ENCODE measurements around the gene RBM38. TPM values are rescaled to one million over a fixed set of nuclear protein-coding genes. Genes with fewer than 3 reads are reported as not detected.

RBM38 gene
- total and polyA plus RNA-seq, 2 of the 4 experiments (the other 2 are of a cell fraction): 5.2 to 11.9 TPM

GRCh38 chr20:57353351-57353750 is 37.8 kb upstream of the RBM38 start:
- no TSS peak for BruUV-seq (replicated peaks)
- Histone ChIP-seq H3K14ac (replicated peaks; ENCODE audit: low read depth, low read length) (no peak overlapping the region), H3K36me3 (ENCODE audit: control insufficient read depth, insufficient read depth, low read length) (peaks cover 24% of the 10 kb centered on the region), H2AFZ (replicated peaks; ENCODE audit: low read length, poor library complexity) (no peak overlapping the region), H2AK5ac (ENCODE audit: low read depth, low read length) (no peak overlapping the region), H3K9me1 (ENCODE audit: insufficient read depth, low read length) (0 out of 2 replicates have a peak, but pooled peaks cover 3% of the 10 kb centered on the region), H3K4ac (ENCODE audit: low read depth, low read length) (no peak overlapping the region), H3K4me3 (ENCODE audit: insufficient read depth, low read depth, low read length) (no peak overlapping the region), H2AK9ac (replicated peaks; ENCODE audit: low read depth, low read length, poor library complexity) (no peak overlapping the region), H3K9ac (ENCODE audit: low read depth, low read length) (no peak overlapping the region), H3K9me3 (ENCODE audit: control insufficient read depth, insufficient read depth, low read length) (no peaks in the 10 kb centered on the region), H4K91ac (ENCODE audit: insufficient read depth, low read depth, low read length) (no peak overlapping the region), H3K18ac (ENCODE audit: low read depth, low read length) (no peak overlapping the region), H3K4me2 (ENCODE audit: low read depth, low read length) (no peak overlapping the region), H4K8ac (ENCODE audit: low read depth in 2 of 2, low read length in 2 of 2) (no peak overlapping the region), H3K27ac (ENCODE audit: insufficient read depth, low read length) (no peak overlapping the region), H3K79me1 (ENCODE audit: low read depth in 1 of 2, low read length in 2 of 2) (peaks cover 20 to 31% of the 10 kb centered on the region in 2 experiments), H2BK20ac (ENCODE audit: low read depth, low read length) (no peak overlapping the region), H2BK120ac (ENCODE audit: low read depth, low read length) (no peak overlapping the region), H4K5ac (ENCODE audit: low read depth, low read length) (no peak overlapping the region), H2BK5ac (ENCODE audit: low read depth, low read length, poor library complexity, severe bottlenecking) (no peak overlapping the region), H3K27me3 (ENCODE audit: control insufficient read depth, insufficient read depth, low read length) (no peaks in the 10 kb centered on the region), H3K4me1 (ENCODE audit: control insufficient read depth, insufficient read depth, low read length) (peaks cover 3% of the 10 kb centered on the region; the same call in 1 of the 2 replicates), H3K56ac (ENCODE audit: extremely low read depth, insufficient read depth, low read length) (no peak overlapping the region), H4K20me1 (ENCODE audit: insufficient read depth, low read length) (peaks cover 14% of the 10 kb centered on the region), H3K23ac (ENCODE audit: low read depth, low read length) (no peak overlapping the region), H2BK15ac (ENCODE audit: low read depth, low read length) (no peak overlapping the region)
- POLR2A ChIA-PET (ENCODE audit: unreplicated experiment): no interaction called here
- DNase-seq (no peak), ATAC-seq (ENCODE audit: low read depth) (no peak)
- in situ Hi-C loops (cut with MboI; ENCODE audit: low sequenced_read_pairs) (loop anchor here (25.0 kb wide), 1 partner anchor 966 kb away; the partner anchor contains the start of genes AURKA and CSTF1), dilution Hi-C loops (cut with HindIII; ENCODE audit: low sequenced_read_pairs, unreplicated experiment) (no loop called here), intact Hi-C loops (cut with micrococcal nuclease) (no loop called here)
- TF ChIP-seq RFX5 (IDR thresholded peaks at IDR 0.05; ENCODE audit: low read depth, low read length) (no peak), MXI1 (IDR thresholded peaks at IDR 0.05; ENCODE audit: borderline replicate concordance, low read depth, low read length) (no peak), POLR2A (IDR thresholded peaks at IDR 0.05; ENCODE audit: low read depth, low read length) (no peak), CEBPB (IDR thresholded peaks at IDR 0.05; ENCODE audit: low read depth, low read length) (no peak), MAFK (IDR thresholded peaks at IDR 0.05; ENCODE audit: low read depth, low read length) (no peak), CHD1 (IDR thresholded peaks at IDR 0.05; ENCODE audit: low read depth, low read length) (no peak)
- TF ChIP-seq, protein P1, sequence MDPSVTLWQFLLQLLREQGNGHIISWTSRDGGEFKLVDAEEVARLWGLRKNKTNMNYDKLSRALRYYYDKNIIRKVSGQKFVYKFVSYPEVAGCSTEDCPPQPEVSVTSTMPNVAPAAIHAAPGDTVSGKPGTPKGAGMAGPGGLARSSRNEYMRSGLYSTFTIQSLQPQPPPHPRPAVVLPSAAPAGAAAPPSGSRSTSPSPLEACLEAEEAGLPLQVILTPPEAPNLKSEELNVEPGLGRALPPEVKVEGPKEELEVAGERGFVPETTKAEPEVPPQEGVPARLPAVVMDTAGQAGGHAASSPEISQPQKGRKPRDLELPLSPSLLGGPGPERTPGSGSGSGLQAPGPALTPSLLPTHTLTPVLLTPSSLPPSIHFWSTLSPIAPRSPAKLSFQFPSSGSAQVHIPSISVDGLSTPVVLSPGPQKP (IDR thresholded peaks at IDR 0.05; ENCODE audit: borderline replicate concordance, low read depth, low read length): no peak
- CTCF ChIA-PET: no interaction called here
- 95% methylated on average over 3 of the region's 9 CpGs; no CpG with 5 or more reads in 1 of the 2 experiments for WGBS, 2 experiments (ENCODE audit: extremely low coverage in 2 of 2, insufficient read length in 1 of 2)

All from IMR-90 (cell line).